Keratinocyte (primary cell): ENCODE data around the gene TUBB3. TPM values are rescaled to one million over a fixed set of nuclear protein-coding genes. Genes with fewer than 3 reads are reported as not detected.

Source experiments
- DNase-seq: peaks from one replicate; pipeline ENCODE4 v3.0.0-alpha.2; 2011; ENCODE audit warnings: low read depth, missing footprints, low spot score
- FAIRE-seq: peaks from 2 replicates; lab custom pipeline; 2011; peaks lifted over from hg19 to GRCh38; lab: Jason Lieb, UNC
- H2AFZ ChIP-seq: 2 replicates; pipeline ENCODE4 v1.6.0; 2012; ENCODE audit warnings: low read length, control low read depth, inconsistent platforms; ENCODE audit not compliant: control insufficient read depth
- H3K27ac ChIP-seq: 2 replicates; pipeline ENCODE4 v1.5.1; 2011; ENCODE audit warnings: low read length; ENCODE audit not compliant: control insufficient read depth, insufficient read depth
- H3K27me3 ChIP-seq: 3 replicates; pipeline ENCODE4 v1.6.0; 2011; ENCODE audit warnings: low read length; ENCODE audit not compliant: control insufficient read depth, insufficient read depth; ENCODE audit errors: extremely low read depth
- H3K36me3 ChIP-seq, 2 experiments: 2 replicates in 1 of 2; 3 replicates in 1 of 2; pipeline ENCODE4 v1.5.1; 2011; ENCODE audit warnings: low read length in 2 of 2, mild to moderate bottlenecking in 1 of 2; ENCODE audit not compliant: control insufficient read depth in 2 of 2, insufficient read depth in 2 of 2; ENCODE audit errors: extremely low read depth in 1 of 2
- H3K4me1 ChIP-seq: 3 replicates; pipeline ENCODE4 v1.5.1; 2011; ENCODE audit warnings: low read length; ENCODE audit not compliant: control insufficient read depth, insufficient read depth; ENCODE audit errors: extremely low read depth
- H3K4me2 ChIP-seq: 3 replicates; pipeline ENCODE4 v1.6.0; 2011; ENCODE audit warnings: low read depth, low read length; ENCODE audit not compliant: control insufficient read depth, insufficient read depth; ENCODE audit errors: extremely low read depth
- H3K4me3 ChIP-seq, 3 experiments: fragments of 200-600 bp in 1 of 3; sonication (generic) in 1 of 3; 2 replicates in 2 of 3; 3 replicates in 1 of 3; pipeline ENCODE4 v1.5.1; 2011 to 2016; ENCODE audit warnings: low read length in 3 of 3, mild to moderate bottlenecking in 3 of 3, control low read depth in 2 of 3, inconsistent platforms in 1 of 3, low read depth in 1 of 3, mixed read lengths in 1 of 3, mixed run types in 1 of 3, moderate library complexity in 1 of 3; ENCODE audit not compliant: control insufficient read depth in 2 of 3, insufficient read depth in 2 of 3; ENCODE audit errors: extremely low read depth in 1 of 3
- H3K79me2 ChIP-seq: 2 replicates; pipeline ENCODE4 v1.6.0; 2012; ENCODE audit warnings: low read length; ENCODE audit not compliant: control insufficient read depth, insufficient read depth
- H3K9ac ChIP-seq: 3 replicates; pipeline ENCODE4 v1.6.0; 2011; ENCODE audit warnings: low read length; ENCODE audit not compliant: control insufficient read depth, insufficient read depth; ENCODE audit errors: extremely low read depth
- H3K9me1 ChIP-seq: 3 replicates; pipeline ENCODE4 v1.6.0; 2011; ENCODE audit warnings: low read length; ENCODE audit not compliant: control insufficient read depth, insufficient read depth; ENCODE audit errors: extremely low read depth
- H3K9me3 ChIP-seq: 2 replicates; pipeline ENCODE4 v1.5.1; 2012; ENCODE audit warnings: low read depth, low read length; ENCODE audit not compliant: control insufficient read depth
- H4K20me1 ChIP-seq: 3 replicates; pipeline ENCODE4 v1.6.0; 2011; ENCODE audit warnings: low read length; ENCODE audit not compliant: control insufficient read depth, insufficient read depth; ENCODE audit errors: extremely low read depth
- CTCF ChIP-seq, 3 experiments: IDR thresholded peaks in 1 of 3; conservative IDR thresholded peaks in 1 of 3; optimal IDR thresholded peaks in 1 of 3; 2 replicates in 2 of 3; 3 replicates in 1 of 3; pipeline versions ENCODE3 to v1.5.1; 2011; ENCODE audit warnings: low read length in 3 of 3, mild to moderate bottlenecking in 3 of 3, moderate library complexity in 2 of 3, control low read depth in 1 of 3, inconsistent platforms in 1 of 3; ENCODE audit not compliant: insufficient read depth in 2 of 3; ENCODE audit errors: extremely low read depth in 1 of 3
- EZH2 ChIP-seq: IDR thresholded peaks from one replicate; pipeline ENCODE4 v1.6.1; 2012; ENCODE audit warnings: inconsistent platforms, mild to moderate bottlenecking, low read length, moderate library complexity
- dilution Hi-C: fragments of 300-500 bp; cut with MboI; formaldehyde crosslinking; loops from one replicate; pipeline ENCODE4 v1.7.0; 2020; ENCODE audit warnings: low sequenced_read_pairs; ENCODE audit not compliant: extremely low pct_ligation_motif_present
- polyA plus RNA-seq, 5 experiments: library from polyadenylated mRNA; depleted of rRNA in 3 of 5; stranded (reverse) in 3 of 5; stranded (forward) in 1 of 5; unstranded in 1 of 5; fragments of >200 nt; gene quantifications; 1 replicate in 1 of 5; 2 replicates in 3 of 5; 3 replicates in 1 of 5; pipeline versions ENCODE4 v1.2.1 to v1.2.3, GENCODE V29; 2011 to 2012; ENCODE audit warnings: missing spikeins in 2 of 5, low read depth in 1 of 5, low replicate concordance in 1 of 5

TUBB3 gene
- polyA plus RNA-seq, 1 donor (not counting 4 experiments of a cell fraction or from before 2014, with no cell fraction given), result 34.0 TPM

DNA sequence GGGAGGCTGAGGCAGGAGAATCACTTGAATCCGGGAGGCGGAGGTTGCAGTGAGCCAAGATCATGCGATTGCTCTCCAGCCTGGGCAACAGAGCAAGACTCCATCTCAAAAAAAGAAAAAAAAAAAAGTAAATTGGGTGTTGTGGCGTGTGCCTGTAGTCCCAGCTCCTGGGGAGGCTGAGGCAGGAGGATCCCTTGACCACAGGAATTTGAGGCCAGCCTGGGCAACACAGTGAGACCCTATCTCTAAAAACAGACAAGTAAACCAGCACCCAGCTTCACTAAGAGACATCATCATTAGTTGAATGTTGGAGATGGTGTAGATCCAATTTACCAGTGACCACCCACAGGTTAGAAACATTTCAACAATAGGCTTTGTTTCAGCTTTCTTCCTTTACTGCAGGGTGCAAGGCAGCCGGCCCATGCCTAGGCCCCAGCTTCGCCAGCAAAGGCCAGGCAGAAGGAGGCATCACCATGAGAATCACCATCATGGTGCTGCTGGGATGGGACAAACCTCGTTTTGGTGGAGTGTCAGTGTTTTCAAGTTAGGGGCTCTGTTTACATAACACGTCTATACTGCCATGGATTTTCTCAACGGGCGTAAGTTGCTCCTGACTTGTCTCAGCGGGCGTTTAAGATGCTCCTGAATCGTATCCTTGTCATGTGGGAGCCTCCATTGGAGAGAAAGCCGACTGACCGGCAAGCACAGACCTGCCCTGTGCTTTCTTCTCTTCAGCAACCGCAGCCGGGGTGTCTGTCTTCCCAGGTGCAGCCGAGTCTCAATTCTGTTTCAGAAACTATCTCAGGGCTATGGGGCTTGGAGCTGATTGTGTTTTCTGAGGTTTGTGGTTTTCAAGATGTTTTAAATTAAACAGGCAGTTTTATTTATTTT is 42.4 kb upstream of the TUBB3 start:
- Histone ChIP-seq H3K79me2 (peaks cover 66% of the 10 kb centered on the region), H3K4me1 (peaks cover 16% of the 10 kb centered on the region), H3K27me3 (no peaks in the 10 kb centered on the region), H3K4me3 (no peak overlapping the region), H3K9ac (peak overlapping the region; percentile 41), H3K36me3 (peaks cover 33 to 42% of the 10 kb centered on the region in 2 experiments), H2AFZ (no peak overlapping the region), H4K20me1 (peaks cover 16% of the 10 kb centered on the region), H3K9me1 (no peaks in the 10 kb centered on the region), H3K9me3 (no peaks in the 10 kb centered on the region), H3K4me2 (peak overlapping the region; percentile 78), H3K27ac (peak overlapping the region; percentile 71)
- dilution Hi-C loops, result no loop called here
- FAIRE-seq (peak; percentile 86), DNase-seq (peak; percentile 70)
- TF ChIP-seq EZH2, result no peak
- TF ChIP-seq CTCF (optimal IDR thresholded peaks at IDR 0.05 in 1 of 3, IDR thresholded peaks at IDR 0.05 in 1 of 3, conservative IDR thresholded peaks at IDR 0.05 in 1 of 3; ENCODE audit: extremely low read depth in 1 of 3, insufficient read depth in 2 of 3, low read length in 3 of 3), result no peak

- peaks cover 16% of the 10 kb centered on the region for H3K4me1 ChIP-seq
- no peak overlapping the region for H2AFZ ChIP-seq
- dilution Hi-C loops, result no loop called here
- TF ChIP-seq CTCF (optimal IDR thresholded peaks at IDR 0.05 in 1 of 3, IDR thresholded peaks at IDR 0.05 in 1 of 3, conservative IDR thresholded peaks at IDR 0.05 in 1 of 3; ENCODE audit: extremely low read depth in 1 of 3, insufficient read depth in 2 of 3, low read length in 3 of 3) (no peak), EZH2 (no peak)
- FAIRE-seq, result no peak
- H3K36me3 ChIP-seq, result peaks cover 33 to 42% of the 10 kb centered on the region in 2 experiments
- no peak overlapping the region for H3K4me3 ChIP-seq
- peak overlapping the region; percentile 78 for H3K4me2 ChIP-seq
- peaks cover 59% of the 10 kb centered on the region for H3K79me2 ChIP-seq
- no peaks in the 10 kb centered on the region for H3K9me3 ChIP-seq
- no peaks in the 10 kb centered on the region for H3K9me1 ChIP-seq
- no peak overlapping the region for H3K9ac ChIP-seq
- H3K27me3 ChIP-seq, result no peaks in the 10 kb centered on the region
- peak overlapping the region; percentile 71 for H3K27ac ChIP-seq
- H4K20me1 ChIP-seq, result peaks cover 16% of the 10 kb centered on the region
- no peak for DNase-seq
Measured at GRCh38 chr16:89881368-89881730, 41.8 kb upstream of the TUBB3 start.
